HL-60 (cell line): ENCODE results near the gene HIVEP1.

Experiments used
- TF ChIP-seq, protein P1 (sequence below): IDR thresholded peaks from one replicate; pipeline ENCODE4 v1.5.1; 2011; ENCODE audit warnings: low read length, control low read depth, inconsistent platforms; ENCODE audit not compliant: insufficient read depth
- TF ChIP-seq, protein P2 (sequence below): IDR thresholded peaks from 2 replicates; pipeline ENCODE4 v1.6.1; 2012; ENCODE audit warnings: low read depth; ENCODE audit not compliant: insufficient replicate concordance

DNA sequence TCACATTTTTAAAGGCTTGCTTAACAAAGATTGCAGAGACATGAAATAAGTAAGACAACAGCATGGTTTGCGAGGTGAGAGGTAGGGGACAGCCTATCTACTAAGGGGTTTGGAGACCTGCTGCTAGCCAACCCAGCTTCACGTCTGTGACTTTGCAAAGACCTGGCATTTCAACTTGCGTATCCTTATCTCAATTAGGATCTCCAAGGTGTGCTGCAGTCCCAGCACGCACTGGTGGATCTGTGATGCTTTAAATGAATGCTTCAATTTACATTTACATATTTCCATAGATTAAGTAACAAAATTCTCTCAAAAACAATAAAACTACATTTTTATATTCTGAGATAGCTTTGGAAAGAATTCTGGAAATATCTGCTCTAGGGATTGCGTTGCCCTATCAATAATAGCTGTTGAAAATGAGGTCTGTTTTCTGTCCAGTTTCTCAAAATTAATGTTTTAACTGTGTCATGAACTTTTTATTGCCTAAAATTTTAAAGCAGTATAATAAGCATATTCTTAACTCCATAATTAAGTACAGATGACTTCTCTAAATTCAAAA, 153.7 kb downstream of the HIVEP1 start:
- TF ChIP-seq, protein P1, sequence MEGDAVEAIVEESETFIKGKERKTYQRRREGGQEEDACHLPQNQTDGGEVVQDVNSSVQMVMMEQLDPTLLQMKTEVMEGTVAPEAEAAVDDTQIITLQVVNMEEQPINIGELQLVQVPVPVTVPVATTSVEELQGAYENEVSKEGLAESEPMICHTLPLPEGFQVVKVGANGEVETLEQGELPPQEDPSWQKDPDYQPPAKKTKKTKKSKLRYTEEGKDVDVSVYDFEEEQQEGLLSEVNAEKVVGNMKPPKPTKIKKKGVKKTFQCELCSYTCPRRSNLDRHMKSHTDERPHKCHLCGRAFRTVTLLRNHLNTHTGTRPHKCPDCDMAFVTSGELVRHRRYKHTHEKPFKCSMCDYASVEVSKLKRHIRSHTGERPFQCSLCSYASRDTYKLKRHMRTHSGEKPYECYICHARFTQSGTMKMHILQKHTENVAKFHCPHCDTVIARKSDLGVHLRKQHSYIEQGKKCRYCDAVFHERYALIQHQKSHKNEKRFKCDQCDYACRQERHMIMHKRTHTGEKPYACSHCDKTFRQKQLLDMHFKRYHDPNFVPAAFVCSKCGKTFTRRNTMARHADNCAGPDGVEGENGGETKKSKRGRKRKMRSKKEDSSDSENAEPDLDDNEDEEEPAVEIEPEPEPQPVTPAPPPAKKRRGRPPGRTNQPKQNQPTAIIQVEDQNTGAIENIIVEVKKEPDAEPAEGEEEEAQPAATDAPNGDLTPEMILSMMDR, result no peak
- TF ChIP-seq, protein P2, sequence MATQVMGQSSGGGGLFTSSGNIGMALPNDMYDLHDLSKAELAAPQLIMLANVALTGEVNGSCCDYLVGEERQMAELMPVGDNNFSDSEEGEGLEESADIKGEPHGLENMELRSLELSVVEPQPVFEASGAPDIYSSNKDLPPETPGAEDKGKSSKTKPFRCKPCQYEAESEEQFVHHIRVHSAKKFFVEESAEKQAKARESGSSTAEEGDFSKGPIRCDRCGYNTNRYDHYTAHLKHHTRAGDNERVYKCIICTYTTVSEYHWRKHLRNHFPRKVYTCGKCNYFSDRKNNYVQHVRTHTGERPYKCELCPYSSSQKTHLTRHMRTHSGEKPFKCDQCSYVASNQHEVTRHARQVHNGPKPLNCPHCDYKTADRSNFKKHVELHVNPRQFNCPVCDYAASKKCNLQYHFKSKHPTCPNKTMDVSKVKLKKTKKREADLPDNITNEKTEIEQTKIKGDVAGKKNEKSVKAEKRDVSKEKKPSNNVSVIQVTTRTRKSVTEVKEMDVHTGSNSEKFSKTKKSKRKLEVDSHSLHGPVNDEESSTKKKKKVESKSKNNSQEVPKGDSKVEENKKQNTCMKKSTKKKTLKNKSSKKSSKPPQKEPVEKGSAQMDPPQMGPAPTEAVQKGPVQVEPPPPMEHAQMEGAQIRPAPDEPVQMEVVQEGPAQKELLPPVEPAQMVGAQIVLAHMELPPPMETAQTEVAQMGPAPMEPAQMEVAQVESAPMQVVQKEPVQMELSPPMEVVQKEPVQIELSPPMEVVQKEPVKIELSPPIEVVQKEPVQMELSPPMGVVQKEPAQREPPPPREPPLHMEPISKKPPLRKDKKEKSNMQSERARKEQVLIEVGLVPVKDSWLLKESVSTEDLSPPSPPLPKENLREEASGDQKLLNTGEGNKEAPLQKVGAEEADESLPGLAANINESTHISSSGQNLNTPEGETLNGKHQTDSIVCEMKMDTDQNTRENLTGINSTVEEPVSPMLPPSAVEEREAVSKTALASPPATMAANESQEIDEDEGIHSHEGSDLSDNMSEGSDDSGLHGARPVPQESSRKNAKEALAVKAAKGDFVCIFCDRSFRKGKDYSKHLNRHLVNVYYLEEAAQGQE, result no peak
